ENCODE measurements around the gene SLC17A7. TPM values are rescaled to one million over a fixed set of nuclear protein-coding genes. Genes with fewer than 3 reads are reported as not detected.

SLC17A7 gene
- total RNA-seq, 1 donor from 2014 or later = 15.4 TPM

GRCh38 chr19:49393881-49394280, 47.4 kb downstream of the SLC17A7 start:
- no peak for TF ChIP-seq CTCF (IDR thresholded peaks at IDR 0.05)
- Histone ChIP-seq H3K4me3 (no peak overlapping the region), H3K27ac (no peak overlapping the region), H3K36me3 (no peaks in the 10 kb centered on the region), H3K27me3 (no peaks in the 10 kb centered on the region), H3K4me1 (no peaks in the 10 kb centered on the region), H3K9me3 (no peaks in the 10 kb centered on the region)
- intact Hi-C loops (cut with DNase I) = loop anchor here (5.0 kb wide), 1 partner anchor 153 kb away; no protein-coding TSS in a partner anchor
- DNase-seq (ENCODE audit: low spot score in 2 of 2) = no peak

- no peak overlapping the region for H3K27ac ChIP-seq
- H3K27me3 ChIP-seq = no peaks in the 10 kb centered on the region
- no peaks in the 10 kb centered on the region for H3K9me3 ChIP-seq
- H3K4me1 ChIP-seq = no peaks in the 10 kb centered on the region
- peak; percentile 74 to 83 (median 76) for TF ChIP-seq CTCF (IDR thresholded peaks at IDR 0.05)
- H3K36me3 ChIP-seq = no peaks in the 10 kb centered on the region
- H3K4me3 ChIP-seq = no peak overlapping the region
- DNase-seq (ENCODE audit: low spot score in 2 of 2) = peak; percentile 23 to 77
- intact Hi-C loops (cut with DNase I) = loop anchor here (1.0 to 5.0 kb wide), 2 partner anchors 52 to 156 kb away; no protein-coding TSS in a partner anchor
Observed at GRCh38 chr19:49391581-49392399, 49.5 kb downstream of the SLC17A7 start.

- intact Hi-C loops (cut with DNase I) = loop anchor here (5.0 kb wide), 1 partner anchor 156 kb away; no protein-coding TSS in a partner anchor
- no peaks in the 10 kb centered on the region for H3K36me3 ChIP-seq
- no peak for DNase-seq (ENCODE audit: low spot score in 2 of 2)
- no peak overlapping the region for H3K4me3 ChIP-seq
- TF ChIP-seq CTCF (IDR thresholded peaks at IDR 0.05) = no peak
- no peak overlapping the region for H3K27ac ChIP-seq
- no peaks in the 10 kb centered on the region for H3K4me1 ChIP-seq
- H3K9me3 ChIP-seq = no peaks in the 10 kb centered on the region
- H3K27me3 ChIP-seq = no peaks in the 10 kb centered on the region
Observed at GRCh38 chr19:49390929-49391359, 50.4 kb downstream of the SLC17A7 start.

GRCh38 chr19:49390131-49390928, 51.0 kb downstream of the SLC17A7 start:
- Histone ChIP-seq H3K9me3 (no peaks in the 10 kb centered on the region), H3K27ac (no peak overlapping the region), H3K4me3 (no peak overlapping the region), H3K36me3 (no peaks in the 10 kb centered on the region), H3K4me1 (no peaks in the 10 kb centered on the region), H3K27me3 (no peaks in the 10 kb centered on the region)
- no peak for TF ChIP-seq CTCF (IDR thresholded peaks at IDR 0.05)
- intact Hi-C loops (cut with DNase I) = loop anchor here (5.0 kb wide), 1 partner anchor 157 kb away; no protein-coding TSS in a partner anchor
- no peak for DNase-seq (ENCODE audit: low spot score in 2 of 2)

- DNase-seq (ENCODE audit: low spot score in 2 of 2) = no peak
- H3K4me3 ChIP-seq = no peak overlapping the region
- H3K36me3 ChIP-seq = no peaks in the 10 kb centered on the region
- H3K27ac ChIP-seq = no peak overlapping the region
- H3K27me3 ChIP-seq = no peaks in the 10 kb centered on the region
- H3K9me3 ChIP-seq = no peaks in the 10 kb centered on the region
- TF ChIP-seq CTCF (IDR thresholded peaks at IDR 0.05) = no peak
- no peaks in the 10 kb centered on the region for H3K4me1 ChIP-seq
- intact Hi-C loops (cut with DNase I) = no loop called here
Observed at GRCh38 chr19:49389406-49389805, 51.9 kb downstream of the SLC17A7 start.
